ENCODE data around the gene GALR2.

GALR2 gene

GRCh38 chr17:76079956-76080767, 5.6 kb downstream of the GALR2 start:
- no peak for DNase-seq (ENCODE audit: low spot score)

- no peak for DNase-seq (ENCODE audit: low spot score)
Observed at GRCh38 chr17:76080768-76081287, 6.2 kb downstream of the GALR2 start.

GRCh38 chr17:76081295-76082210, 7.0 kb downstream of the GALR2 start:
- DNase-seq (ENCODE audit: low spot score) = no peak

- no peak for DNase-seq (ENCODE audit: low spot score)
Observed at GRCh38 chr17:76082326-76083251, 8.0 kb downstream of the GALR2 start.

GRCh38 chr17:76083536-76084182, 9.1 kb downstream of the GALR2 start:
- no peak for DNase-seq (ENCODE audit: low spot score)

- DNase-seq (ENCODE audit: low spot score) = no peak
Observed at GRCh38 chr17:76085066-76085730, 10.6 kb downstream of the GALR2 start.

- DNase-seq (ENCODE audit: low spot score) = no peak
Observed at GRCh38 chr17:76085731-76086366, 11.3 kb downstream of the GALR2 start.

- no peak for DNase-seq (ENCODE audit: low spot score)
Observed at GRCh38 chr17:76086384-76086783, 11.8 kb downstream of the GALR2 start.

- no peak for DNase-seq (ENCODE audit: low spot score)
Observed at GRCh38 chr17:76087531-76087930, 12.9 kb downstream of the GALR2 start.

- DNase-seq (ENCODE audit: low spot score) = no peak
Observed at GRCh38 chr17:76088041-76088867, 13.7 kb downstream of the GALR2 start.

- no peak for DNase-seq (ENCODE audit: low spot score)
Observed at GRCh38 chr17:76088868-76089576, 14.4 kb downstream of the GALR2 start.

GRCh38 chr17:76089680-76090516, 15.3 kb downstream of the GALR2 start:
- no peak for DNase-seq (ENCODE audit: low spot score)

- DNase-seq (ENCODE audit: low spot score) = no peak
Observed at GRCh38 chr17:76090517-76091129, 16.0 kb downstream of the GALR2 start.

GRCh38 chr17:76091526-76092286, 17.1 kb downstream of the GALR2 start:
- DNase-seq (ENCODE audit: low spot score) = no peak

GRCh38 chr17:76092526-76093413, 18.2 kb downstream of the GALR2 start:
- DNase-seq (ENCODE audit: low spot score) = no peak
